Immature natural killer cell (primary cell): ENCODE data around the gene ITPRID2. TPM values are rescaled to one million over a fixed set of nuclear protein-coding genes. Genes with fewer than 3 reads are reported as not detected.
A peak's percentile ranks its signal among the peaks of the same experiment; 100 is the strongest.

Source experiments
- DNase-seq, 3 donors: peaks; one replicate each; pipeline ENCODE4 v3.0.0; 2022; ENCODE audit warnings: mixed read lengths in 1 of 3
- H3K27ac Mint-ChIP-seq, 6 donors: one replicate each; pipeline ENCODE4 v1.8.0; 2020; ENCODE audit warnings: mixed read lengths in 6 of 6, mild to moderate bottlenecking in 5 of 6, inconsistent platforms in 4 of 6, moderate library complexity in 3 of 6
- H3K27me3 Mint-ChIP-seq, 3 donors: one replicate each; pipeline ENCODE4 v1.8.0; 2020 to 2021; ENCODE audit warnings: low read depth in 3 of 3, mild to moderate bottlenecking in 3 of 3, mixed read lengths in 3 of 3, moderate library complexity in 3 of 3, inconsistent platforms in 1 of 3
- H3K36me3 Mint-ChIP-seq, 3 donors: one replicate each; pipeline ENCODE4 v1.8.0; 2020; ENCODE audit warnings: mixed read lengths in 3 of 3, inconsistent platforms in 2 of 3, mild to moderate bottlenecking in 2 of 3
- H3K4me1 Mint-ChIP-seq, 2 donors: one replicate each; pipeline ENCODE4 v1.8.0; 2020; ENCODE audit warnings: inconsistent platforms in 2 of 2, mild to moderate bottlenecking in 2 of 2, mixed read lengths in 2 of 2, moderate library complexity in 1 of 2
- H3K4me3 Mint-ChIP-seq, 5 donors: one replicate each; pipeline ENCODE4 v1.8.0; 2020; ENCODE audit warnings: mild to moderate bottlenecking in 5 of 5, mixed read lengths in 5 of 5, inconsistent platforms in 3 of 5, moderate library complexity in 3 of 5
- H3K9me3 Mint-ChIP-seq, 6 donors: one replicate each; pipeline ENCODE4 v1.8.0; 2020; ENCODE audit warnings: mild to moderate bottlenecking in 6 of 6, mixed read lengths in 6 of 6, inconsistent platforms in 4 of 6, moderate library complexity in 3 of 6
- polyA plus RNA-seq, 3 donors: library from polyadenylated mRNA; unstranded; fragments of 300-500 nt; fragmentation: Illumina TruSeq; gene quantifications; one replicate each; pipeline ENCODE4 v1.2.3, GENCODE V29; 2021

Gene ITPRID2
- polyA plus RNA-seq, 3 donors from 2014 or later: 3.2 to 9.3 (median 8.7) TPM

DNA sequence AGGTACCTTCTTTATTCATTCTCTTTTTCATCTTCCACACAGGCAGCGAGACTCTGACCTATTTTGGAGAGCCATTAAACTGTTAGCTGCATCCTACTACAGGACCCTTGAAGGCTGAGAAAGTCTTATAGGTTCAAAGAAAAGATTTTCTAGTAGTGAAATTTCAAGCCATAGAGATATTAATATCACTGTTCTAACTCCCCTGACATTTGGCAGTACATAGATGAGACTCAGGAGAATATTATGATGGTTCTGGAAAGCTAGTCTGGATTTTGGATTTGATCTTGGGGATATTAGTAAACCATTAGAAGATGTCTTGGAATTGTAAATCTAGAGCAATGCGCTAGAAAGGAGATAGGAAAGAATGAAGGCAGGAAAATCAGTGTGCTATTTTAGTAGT lies 1.3 kb upstream of the ITPRID2 start:
- no peak for DNase-seq
- H3K4me3 Mint-ChIP-seq: peak overlapping the region in 4 of 5 donors; percentile 14 to 51 (median 34)
- H3K9me3 Mint-ChIP-seq: no peaks in the 10 kb centered on the region
- H3K36me3 Mint-ChIP-seq: peaks cover 0 to 4% (median 0%) of the 10 kb centered on the region in 3 donors
- peaks cover 21 to 34% of the 10 kb centered on the region in 2 donors for H3K4me1 Mint-ChIP-seq
- peaks cover 3 to 22% (median 17%) of the 10 kb centered on the region in 3 donors for H3K27me3 Mint-ChIP-seq
- no peak overlapping the region for H3K27ac Mint-ChIP-seq

- H3K27me3 Mint-ChIP-seq: peaks cover 3 to 13% (median 12%) of the 10 kb centered on the region in 3 donors
- peak overlapping the region; percentile 74 to 89 (median 85) for H3K27ac Mint-ChIP-seq
- peaks cover 21 to 34% of the 10 kb centered on the region in 2 donors for H3K4me1 Mint-ChIP-seq
- peak overlapping the region; percentile 93 to 99 (median 96) for H3K4me3 Mint-ChIP-seq
- DNase-seq: peak; percentile 57 to 64 (median 60)
- H3K9me3 Mint-ChIP-seq: no peaks in the 10 kb centered on the region
- H3K36me3 Mint-ChIP-seq: peaks cover 0 to 9% (median 0%) of the 10 kb centered on the region in 3 donors
Measured at GRCh38 chr2:181891966-181892798, 652 bp downstream of the ITPRID2 start.

GRCh38 chr2:181892799-181893435 lies 1.4 kb downstream of the ITPRID2 start:
- peaks cover 0 to 9% (median 0%) of the 10 kb centered on the region in 3 donors for H3K36me3 Mint-ChIP-seq

GRCh38 chr2:181894381-181894780 lies 2.9 kb downstream of the ITPRID2 start:
- Mint-ChIP-seq H3K4me1 (peaks cover 21 to 41% of the 10 kb centered on the region in 2 donors), H3K9me3 (no peaks in the 10 kb centered on the region), H3K27ac (no peak overlapping the region), H3K27me3 (peaks cover 2 to 13% (median 9%) of the 10 kb centered on the region in 3 donors), H3K36me3 (peaks cover 5 to 15% (median 6%) of the 10 kb centered on the region in 3 donors), H3K4me3 (no peak overlapping the region)
- DNase-seq: no peak

More at GRCh38 chr2:181892799-181893435, 1.4 kb downstream of the ITPRID2 start:
- DNase-seq: no peak
- peaks cover 21 to 34% of the 10 kb centered on the region in 2 donors for H3K4me1 Mint-ChIP-seq
- H3K9me3 Mint-ChIP-seq: no peaks in the 10 kb centered on the region
- H3K27ac Mint-ChIP-seq: peak overlapping the region; percentile 74 to 89 (median 85)
- peaks cover 2 to 13% (median 10%) of the 10 kb centered on the region in 3 donors for H3K27me3 Mint-ChIP-seq
- peak overlapping the region; percentile 93 to 99 (median 96) for H3K4me3 Mint-ChIP-seq

DNA sequence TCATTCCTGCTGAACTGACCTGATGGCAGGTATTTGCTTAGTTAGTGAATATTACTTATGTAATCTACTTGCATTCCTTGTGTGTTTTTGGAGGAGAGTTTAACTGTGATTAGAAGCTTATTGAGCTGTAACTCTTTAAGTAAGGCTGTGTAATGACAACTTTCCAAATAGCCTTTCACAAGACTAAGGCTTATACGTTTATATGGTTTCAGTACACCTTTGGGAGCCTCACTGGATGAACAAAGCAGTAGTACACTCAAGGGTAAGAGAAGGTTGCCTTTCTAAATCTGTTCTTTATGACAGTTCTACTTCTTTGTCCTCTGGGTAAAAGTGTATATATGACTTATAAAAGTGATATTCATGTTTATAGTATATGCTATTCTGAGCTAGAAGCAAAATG lies 4.3 kb downstream of the ITPRID2 start:
- H3K4me1 Mint-ChIP-seq: peaks cover 24 to 51% of the 10 kb centered on the region in 2 donors
- DNase-seq: no peak
- peaks cover 16 to 21% (median 16%) of the 10 kb centered on the region in 3 donors for H3K36me3 Mint-ChIP-seq
- no peak overlapping the region for H3K27ac Mint-ChIP-seq
- peaks cover 2 to 9% (median 4%) of the 10 kb centered on the region in 3 donors for H3K27me3 Mint-ChIP-seq
- H3K4me3 Mint-ChIP-seq: no peak overlapping the region
- H3K9me3 Mint-ChIP-seq: no peaks in the 10 kb centered on the region

- H3K27me3 Mint-ChIP-seq: peaks cover 1 to 4% (median 2%) of the 10 kb centered on the region in 3 donors
- H3K27ac Mint-ChIP-seq: no peak overlapping the region
- no peaks in the 10 kb centered on the region for H3K9me3 Mint-ChIP-seq
- H3K4me1 Mint-ChIP-seq: peaks cover 21 to 47% of the 10 kb centered on the region in 2 donors
- H3K4me3 Mint-ChIP-seq: no peak overlapping the region
- H3K36me3 Mint-ChIP-seq: peaks cover 16 to 24% (median 19%) of the 10 kb centered on the region in 3 donors
- no peak for DNase-seq
Measured at GRCh38 chr2:181896286-181896685, 4.8 kb downstream of the ITPRID2 start.

DNA sequence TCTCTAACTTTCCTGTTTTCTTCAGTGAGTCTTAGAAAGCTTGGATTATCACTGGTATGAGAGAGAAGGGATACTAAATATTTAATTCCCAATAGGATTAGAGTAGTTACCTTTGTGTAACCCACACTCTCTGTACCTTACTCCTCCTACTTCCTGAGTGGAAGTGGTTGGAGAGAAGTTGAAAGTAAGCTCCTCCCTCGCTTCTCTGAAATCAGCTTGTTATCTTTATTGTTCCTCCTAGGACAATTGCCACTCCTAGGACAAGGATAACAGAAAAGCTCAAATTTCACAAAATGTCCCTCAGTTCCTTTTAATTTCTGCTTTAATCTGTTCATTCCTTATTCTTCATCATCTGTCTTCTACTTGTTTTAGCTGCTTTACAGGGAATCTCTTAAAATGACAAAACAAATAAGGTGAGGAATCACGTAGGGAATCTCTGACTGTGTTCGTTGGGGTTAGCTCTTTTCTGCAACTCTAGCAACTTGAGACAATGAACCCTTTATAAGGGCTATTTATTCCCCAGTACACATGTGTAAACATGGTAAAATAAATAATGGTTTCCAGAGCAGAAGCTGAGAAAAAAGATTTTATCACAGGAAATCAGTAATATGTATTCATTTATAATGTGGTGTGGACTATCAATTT lies 8.6 kb downstream of the ITPRID2 start:
- DNase-seq: no peak
- Mint-ChIP-seq H3K27ac (no peak overlapping the region), H3K4me1 (peaks cover 6 to 17% of the 10 kb centered on the region in 2 donors), H3K27me3 (no peaks in the 10 kb centered on the region), H3K36me3 (peaks cover 23 to 36% (median 24%) of the 10 kb centered on the region in 3 donors), H3K9me3 (no peaks in the 10 kb centered on the region), H3K4me3 (no peak overlapping the region)

- no peaks in the 10 kb centered on the region for H3K9me3 Mint-ChIP-seq
- peaks cover 23 to 36% (median 29%) of the 10 kb centered on the region in 3 donors for H3K36me3 Mint-ChIP-seq
- H3K27me3 Mint-ChIP-seq: no peaks in the 10 kb centered on the region
- H3K4me1 Mint-ChIP-seq: peaks cover 6 to 17% of the 10 kb centered on the region in 2 donors
- no peak overlapping the region for H3K4me3 Mint-ChIP-seq
- no peak for DNase-seq
- H3K27ac Mint-ChIP-seq: no peak overlapping the region
Measured at GRCh38 chr2:181902625-181903024, 11.1 kb downstream of the ITPRID2 start.

DNA sequence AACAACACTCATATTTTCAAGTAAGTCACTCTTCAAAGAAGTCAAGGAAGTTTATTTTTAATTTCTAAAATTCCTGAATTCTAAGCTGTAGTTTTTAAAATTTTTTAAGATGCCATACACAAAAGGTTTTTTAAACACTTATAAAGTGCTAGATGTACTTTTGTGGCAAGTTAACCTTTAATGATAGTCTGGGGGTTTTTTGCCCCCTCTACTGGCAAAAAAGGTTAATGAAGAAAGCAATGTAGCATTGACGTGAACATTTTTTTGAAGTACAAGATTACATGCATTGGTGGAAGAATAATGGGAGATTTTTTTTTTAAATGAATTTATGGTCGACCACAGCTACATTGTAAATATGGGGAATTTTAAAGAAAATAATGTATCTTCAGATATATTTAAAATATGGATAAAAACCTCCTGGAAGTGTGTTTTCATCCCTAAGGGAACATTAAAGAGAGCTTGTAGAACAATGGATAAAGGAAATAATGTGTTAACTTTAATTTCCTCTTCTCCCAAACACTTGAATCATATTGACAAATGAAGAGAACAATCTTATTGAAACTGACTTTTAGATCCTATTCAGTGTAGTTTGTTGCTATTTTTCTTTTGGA lies 12.6 kb downstream of the ITPRID2 start:
- Mint-ChIP-seq H3K27ac (peak overlapping the region in 1 of 6 donors; percentile 15), H3K4me1 (peaks cover 7 to 12% of the 10 kb centered on the region in 2 donors), H3K4me3 (no peak overlapping the region), H3K9me3 (no peaks in the 10 kb centered on the region), H3K36me3 (peaks cover 20 to 33% (median 25%) of the 10 kb centered on the region in 3 donors), H3K27me3 (no peaks in the 10 kb centered on the region)
- DNase-seq: peak; percentile 11 to 22 (median 21)

DNA sequence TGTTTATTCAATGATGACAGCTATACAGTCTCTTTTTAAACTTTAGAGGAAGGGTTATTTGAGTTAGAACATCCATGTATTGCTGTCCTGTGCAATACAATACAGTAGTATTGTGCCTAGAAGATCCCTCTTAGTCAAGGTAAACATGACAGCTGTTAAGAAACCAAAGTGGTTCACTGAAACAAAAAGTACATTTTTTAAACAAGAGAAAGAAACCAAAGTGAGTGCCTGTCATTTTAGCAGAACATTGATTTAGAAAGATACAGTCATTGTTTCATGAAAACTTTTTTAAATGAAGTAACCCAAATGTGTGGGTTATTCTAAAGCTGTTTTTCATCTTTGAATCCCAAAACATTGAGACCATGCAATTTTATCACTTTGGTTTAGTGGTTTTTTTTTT lies 15.5 kb downstream of the ITPRID2 start:
- H3K27me3 Mint-ChIP-seq: no peaks in the 10 kb centered on the region
- no peak overlapping the region for H3K4me3 Mint-ChIP-seq
- peaks cover 0 to 4% of the 10 kb centered on the region in 2 donors for H3K4me1 Mint-ChIP-seq
- no peak overlapping the region for H3K27ac Mint-ChIP-seq
- DNase-seq: no peak
- peaks cover 10 to 27% (median 11%) of the 10 kb centered on the region in 3 donors for H3K36me3 Mint-ChIP-seq
- no peaks in the 10 kb centered on the region for H3K9me3 Mint-ChIP-seq

GRCh38 chr2:181907635-181908034 lies 16.1 kb downstream of the ITPRID2 start:
- no peak overlapping the region for H3K27ac Mint-ChIP-seq
- DNase-seq: no peak
- peaks cover 8 to 22% (median 8%) of the 10 kb centered on the region in 3 donors for H3K36me3 Mint-ChIP-seq
- H3K9me3 Mint-ChIP-seq: no peaks in the 10 kb centered on the region
- H3K27me3 Mint-ChIP-seq: no peaks in the 10 kb centered on the region
- H3K4me1 Mint-ChIP-seq: peaks cover 0 to 4% of the 10 kb centered on the region in 2 donors
- H3K4me3 Mint-ChIP-seq: no peak overlapping the region

GRCh38 chr2:181910028-181910831 lies 18.7 kb downstream of the ITPRID2 start:
- no peak for DNase-seq
- no peaks in the 10 kb centered on the region for H3K9me3 Mint-ChIP-seq
- H3K4me1 Mint-ChIP-seq: peaks cover 0 to 1% of the 10 kb centered on the region in 2 donors
- no peaks in the 10 kb centered on the region for H3K27me3 Mint-ChIP-seq
- H3K36me3 Mint-ChIP-seq: peaks cover 21 to 39% (median 25%) of the 10 kb centered on the region in 3 donors
- H3K4me3 Mint-ChIP-seq: no peak overlapping the region
- H3K27ac Mint-ChIP-seq: no peak overlapping the region
